DND-41 (cell line): Measurements from ENCODE around the gene TBC1D13.
"Not testable (repeated sequence)": the region's sequence is repeated elsewhere in the genome, so short reads cannot be mapped to it uniquely, and the experiment has no call there.

ENCODE experiments used
- EZH2 ChIP-seq: IDR thresholded peaks from 3 replicates; pipeline ENCODE4 v1.6.1; 2012; ENCODE audit warnings: borderline replicate concordance, low read depth, mild to moderate bottlenecking, moderate library complexity, low read length, inconsistent platforms; ENCODE audit not compliant: severe bottlenecking
- TF ChIP-seq, protein P1 (sequence below): IDR thresholded peaks from 2 replicates; pipeline ENCODE4 v1.5.1; 2012; ENCODE audit warnings: borderline replicate concordance, low read length, moderate library complexity, mild to moderate bottlenecking; ENCODE audit not compliant: poor library complexity, severe bottlenecking; ENCODE audit errors: extremely low read depth

DNA sequence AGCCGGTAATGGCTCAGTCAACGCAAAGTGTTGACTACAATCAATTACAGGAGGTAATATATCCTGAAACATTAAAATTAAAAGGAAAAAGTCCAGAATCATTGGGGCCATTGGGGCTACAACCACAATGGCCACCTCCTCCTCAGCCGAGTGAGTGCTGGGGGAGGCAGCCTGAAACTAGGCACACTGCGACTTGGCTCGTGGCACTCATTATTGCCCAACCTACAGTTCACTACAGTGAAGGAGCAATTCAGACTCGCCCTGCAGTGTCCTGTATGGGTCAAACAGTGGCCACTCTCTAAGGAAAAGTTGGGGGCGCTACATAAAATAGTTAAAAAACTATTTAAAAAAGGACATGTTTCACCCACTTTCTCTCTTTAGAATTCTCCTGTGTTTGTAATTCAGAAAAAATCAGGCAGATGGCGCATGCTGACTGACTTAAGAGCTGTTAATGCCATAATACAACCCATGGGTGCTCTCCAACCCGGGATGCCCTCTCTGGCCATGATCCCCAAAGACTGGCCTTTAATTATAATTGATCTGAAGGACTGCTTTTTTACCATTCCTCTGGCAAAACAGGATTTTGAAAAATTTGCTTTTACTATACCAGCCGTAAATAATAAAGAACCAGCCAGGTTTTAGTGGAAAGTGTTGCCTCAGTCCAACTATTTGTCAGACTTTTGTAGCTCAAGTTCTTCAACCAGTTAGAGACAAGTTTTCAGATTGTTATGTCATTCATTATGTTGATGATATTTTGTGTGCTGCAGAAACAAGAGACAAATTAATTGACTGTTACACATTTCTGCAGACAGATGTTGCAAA, 64.9 kb downstream of the TBC1D13 start:
- TF ChIP-seq EZH2: not testable (repeated sequence)
- TF ChIP-seq, protein P1, sequence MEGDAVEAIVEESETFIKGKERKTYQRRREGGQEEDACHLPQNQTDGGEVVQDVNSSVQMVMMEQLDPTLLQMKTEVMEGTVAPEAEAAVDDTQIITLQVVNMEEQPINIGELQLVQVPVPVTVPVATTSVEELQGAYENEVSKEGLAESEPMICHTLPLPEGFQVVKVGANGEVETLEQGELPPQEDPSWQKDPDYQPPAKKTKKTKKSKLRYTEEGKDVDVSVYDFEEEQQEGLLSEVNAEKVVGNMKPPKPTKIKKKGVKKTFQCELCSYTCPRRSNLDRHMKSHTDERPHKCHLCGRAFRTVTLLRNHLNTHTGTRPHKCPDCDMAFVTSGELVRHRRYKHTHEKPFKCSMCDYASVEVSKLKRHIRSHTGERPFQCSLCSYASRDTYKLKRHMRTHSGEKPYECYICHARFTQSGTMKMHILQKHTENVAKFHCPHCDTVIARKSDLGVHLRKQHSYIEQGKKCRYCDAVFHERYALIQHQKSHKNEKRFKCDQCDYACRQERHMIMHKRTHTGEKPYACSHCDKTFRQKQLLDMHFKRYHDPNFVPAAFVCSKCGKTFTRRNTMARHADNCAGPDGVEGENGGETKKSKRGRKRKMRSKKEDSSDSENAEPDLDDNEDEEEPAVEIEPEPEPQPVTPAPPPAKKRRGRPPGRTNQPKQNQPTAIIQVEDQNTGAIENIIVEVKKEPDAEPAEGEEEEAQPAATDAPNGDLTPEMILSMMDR: peak; percentile 41
